Neutrophil (primary cell): Measurements from ENCODE around the gene OR10G3.
A peak's percentile ranks its signal among the peaks of the same experiment; 100 is the strongest.

ENCODE experiments used
- H3K27ac ChIP-seq: fragments of 200-600 bp; sonication (generic); 2 replicates; pipeline ENCODE4 v1.5.1; 2016; ENCODE audit warnings: mild to moderate bottlenecking, moderate library complexity
- H3K27me3 ChIP-seq: fragments of 200-600 bp; sonication (generic); 2 replicates; pipeline ENCODE4 v1.6.0; 2016; ENCODE audit warnings: mild to moderate bottlenecking
- H3K36me3 ChIP-seq: fragments of 200-600 bp; sonication (generic); 2 replicates; pipeline ENCODE4 v1.5.1; 2017
- H3K4me1 ChIP-seq, 2 experiments: fragments of 200-600 bp in 1 of 2; sonication (generic) in 1 of 2; 1 replicate in 1 of 2; 2 replicates in 1 of 2; pipeline versions ENCODE4 v1.5.1 to v1.6.1; 2013 to 2016; ENCODE audit warnings: low read depth in 1 of 2, low read length in 1 of 2, mild to moderate bottlenecking in 1 of 2, moderate library complexity in 1 of 2; ENCODE audit not compliant: control insufficient read depth in 1 of 2, insufficient read depth in 1 of 2
- H3K4me3 ChIP-seq, 2 experiments: fragments of 200-600 bp in 1 of 2; sonication (generic) in 1 of 2; 1 replicate in 1 of 2; 2 replicates in 1 of 2; pipeline ENCODE4 v1.5.1; 2013 to 2016; ENCODE audit warnings: low read depth in 1 of 2, low read length in 1 of 2, mild to moderate bottlenecking in 1 of 2, moderate library complexity in 1 of 2
- H3K9me3 ChIP-seq: fragments of 200-600 bp; sonication (generic); 2 replicates; pipeline ENCODE4 v1.5.1; 2016
- TF ChIP-seq, protein P1 (sequence below): fragments of 200-600 bp; sonication (generic); IDR thresholded peaks from 2 replicates; pipeline ENCODE4 v1.5.1; 2016; ENCODE audit warnings: antibody characterized with exemption

OR10G3 gene

GRCh38 chr14:21525962-21526671 lies 53.8 kb downstream of the OR10G3 start, which contains the start of gene SALL2:
SALL2 (minus strand) TSS chr14:21526346; CDS start chr14:21526127, 219 bp downstream.
- TF ChIP-seq, protein P1, sequence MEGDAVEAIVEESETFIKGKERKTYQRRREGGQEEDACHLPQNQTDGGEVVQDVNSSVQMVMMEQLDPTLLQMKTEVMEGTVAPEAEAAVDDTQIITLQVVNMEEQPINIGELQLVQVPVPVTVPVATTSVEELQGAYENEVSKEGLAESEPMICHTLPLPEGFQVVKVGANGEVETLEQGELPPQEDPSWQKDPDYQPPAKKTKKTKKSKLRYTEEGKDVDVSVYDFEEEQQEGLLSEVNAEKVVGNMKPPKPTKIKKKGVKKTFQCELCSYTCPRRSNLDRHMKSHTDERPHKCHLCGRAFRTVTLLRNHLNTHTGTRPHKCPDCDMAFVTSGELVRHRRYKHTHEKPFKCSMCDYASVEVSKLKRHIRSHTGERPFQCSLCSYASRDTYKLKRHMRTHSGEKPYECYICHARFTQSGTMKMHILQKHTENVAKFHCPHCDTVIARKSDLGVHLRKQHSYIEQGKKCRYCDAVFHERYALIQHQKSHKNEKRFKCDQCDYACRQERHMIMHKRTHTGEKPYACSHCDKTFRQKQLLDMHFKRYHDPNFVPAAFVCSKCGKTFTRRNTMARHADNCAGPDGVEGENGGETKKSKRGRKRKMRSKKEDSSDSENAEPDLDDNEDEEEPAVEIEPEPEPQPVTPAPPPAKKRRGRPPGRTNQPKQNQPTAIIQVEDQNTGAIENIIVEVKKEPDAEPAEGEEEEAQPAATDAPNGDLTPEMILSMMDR = no peak
- Histone ChIP-seq H3K27ac (peak within 1 kb of the TSS; percentile 14), H3K36me3 (no peaks in the 10 kb centered on the region), H3K4me3 (peak within 1 kb of the TSS; percentile 47 to 64), H3K27me3 (peaks cover 57% of the 10 kb centered on the region), H3K9me3 (no peaks in the 10 kb centered on the region), H3K4me1 (peaks cover 33 to 37% of the 10 kb centered on the region in 2 experiments)

GRCh38 chr14:21525571-21525961 lies 54.3 kb downstream of the OR10G3 start:
- peaks cover 33 to 37% of the 10 kb centered on the region in 2 experiments for H3K4me1 ChIP-seq
- peak overlapping the region; percentile 47 to 64 for H3K4me3 ChIP-seq
- TF ChIP-seq, protein P1 = no peak
- H3K9me3 ChIP-seq = no peaks in the 10 kb centered on the region
- H3K27ac ChIP-seq = no peak overlapping the region
- peaks cover 63% of the 10 kb centered on the region for H3K27me3 ChIP-seq
- H3K36me3 ChIP-seq = no peaks in the 10 kb centered on the region

DNA sequence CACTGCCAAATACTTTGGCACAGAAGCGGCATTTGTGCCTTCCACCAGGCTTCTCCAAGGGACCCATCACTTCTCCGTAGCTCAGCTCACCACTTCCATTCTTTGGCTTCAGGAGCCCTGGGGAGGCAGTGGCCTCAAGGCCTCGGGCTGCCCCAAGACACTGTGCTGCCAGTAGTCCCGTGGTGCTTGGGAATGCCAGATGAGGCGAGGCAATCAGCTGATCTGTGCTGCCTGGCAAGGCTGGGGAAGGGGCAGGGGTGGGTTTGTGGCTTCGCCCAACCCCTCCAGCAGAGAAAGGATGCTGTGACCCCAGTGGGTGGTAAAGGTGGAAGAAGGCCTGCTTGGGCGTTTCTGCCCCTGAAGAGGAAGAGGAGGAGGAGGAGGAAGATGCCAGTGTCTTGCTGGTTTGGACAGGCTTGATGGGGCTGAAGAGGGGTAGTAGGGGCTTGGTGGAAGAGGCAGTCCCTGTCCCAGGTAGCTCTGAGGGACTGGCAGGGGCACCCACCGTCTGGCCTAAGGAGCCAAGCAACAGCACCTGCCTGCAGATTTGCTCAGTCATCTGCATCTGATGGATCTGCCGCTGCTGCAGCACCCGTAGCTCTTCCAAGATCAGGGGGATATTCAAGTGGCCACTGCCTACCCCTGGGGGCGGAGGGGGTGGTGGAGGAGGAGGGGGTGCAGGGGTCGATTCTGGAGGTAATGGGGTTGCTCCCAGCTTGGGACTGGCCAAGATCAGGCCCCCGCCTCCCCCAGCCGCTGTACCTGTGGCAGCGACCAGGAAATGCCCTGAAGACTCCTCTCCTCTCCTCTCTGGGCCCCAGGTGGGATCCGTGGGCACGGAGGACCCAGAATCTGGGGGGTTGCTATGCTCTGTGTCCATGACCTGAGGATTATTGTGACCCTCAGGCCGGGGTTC lies 55.0 kb downstream of the OR10G3 start:
- H3K36me3 ChIP-seq = no peaks in the 10 kb centered on the region
- no peak overlapping the region for H3K27ac ChIP-seq
- H3K4me3 ChIP-seq = no peak overlapping the region
- peaks cover 68% of the 10 kb centered on the region for H3K27me3 ChIP-seq
- peaks cover 33 to 37% of the 10 kb centered on the region in 2 experiments for H3K4me1 ChIP-seq
- no peaks in the 10 kb centered on the region for H3K9me3 ChIP-seq
- TF ChIP-seq, protein P1 = no peak

GRCh38 chr14:21523203-21523602 lies 56.7 kb downstream of the OR10G3 start:
- TF ChIP-seq, protein P1 = no peak
- Histone ChIP-seq H3K36me3 (no peaks in the 10 kb centered on the region), H3K4me3 (no peak overlapping the region), H3K27ac (no peak overlapping the region), H3K4me1 (peaks cover 19 to 25% of the 10 kb centered on the region in 2 experiments), H3K27me3 (peaks cover 82% of the 10 kb centered on the region), H3K9me3 (no peaks in the 10 kb centered on the region)

DNA sequence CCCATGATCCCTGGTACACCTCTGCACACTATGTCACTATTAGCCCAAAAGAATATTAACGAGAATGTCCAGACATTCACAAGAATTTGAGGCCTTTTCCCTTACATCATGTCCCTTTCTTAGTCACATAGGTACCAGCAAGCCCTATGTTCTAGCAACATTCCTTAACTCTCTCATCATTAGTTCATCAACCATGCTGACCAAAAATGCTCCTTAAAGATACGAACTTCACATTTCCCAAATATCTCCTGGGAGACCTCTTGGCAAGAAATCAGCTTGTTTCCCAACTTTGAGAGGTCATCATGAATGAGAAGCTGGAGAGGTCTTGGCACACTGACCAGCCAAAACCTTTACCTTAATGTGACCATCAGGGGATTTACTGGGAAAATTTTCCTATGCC lies 58.4 kb downstream of the OR10G3 start:
- H3K27me3 ChIP-seq = peaks cover 86% of the 10 kb centered on the region
- no peak overlapping the region for H3K27ac ChIP-seq
- H3K4me1 ChIP-seq = peaks cover 2 to 8% of the 10 kb centered on the region in 2 experiments
- H3K36me3 ChIP-seq = no peaks in the 10 kb centered on the region
- TF ChIP-seq, protein P1 = no peak
- no peaks in the 10 kb centered on the region for H3K9me3 ChIP-seq
- H3K4me3 ChIP-seq = no peak overlapping the region
